Ovary (tissue), 9 donors: ENCODE data around the gene DOCK4. TPM values are rescaled to one million over a fixed set of nuclear protein-coding genes. Genes with fewer than 3 reads are reported as not detected.

ENCODE experiments used
- DNase-seq, 5 donors: peaks; one replicate each; pipeline ENCODE4 v3.0.0-alpha.2; 2019 to 2020
- H3K27ac ChIP-seq, 2 donors: fragments of 200-600 bp; one replicate each; pipeline versions ENCODE4 v1.5.1 to v1.8.0; 2019 to 2022
- H3K27me3 ChIP-seq: fragments of 200-600 bp; one replicate; pipeline ENCODE4 v1.8.0; 2022
- H3K36me3 ChIP-seq: fragments of 200-600 bp; sonication (generic); one replicate; pipeline ENCODE4 v1.5.1; 2019
- H3K4me1 ChIP-seq: one replicate; pipeline ENCODE4 v1.8.1; 2013; ENCODE audit warnings: mild to moderate bottlenecking, moderate library complexity; ENCODE audit not compliant: insufficient read depth
- H3K4me3 ChIP-seq: fragments of 200-600 bp; sonication (generic); one replicate; pipeline ENCODE4 v1.5.1; 2017
- H3K9me3 ChIP-seq, 2 donors: fragments of 200-600 bp in 1 of 2; sonication (generic) in 1 of 2; one replicate each; pipeline versions ENCODE4 v1.5.1 to v1.8.1; 2013 to 2019; ENCODE audit warnings: mild to moderate bottlenecking in 1 of 2, moderate library complexity in 1 of 2
- CTCF ChIP-seq, 3 donors: fragments of 450-650 bp in 2 of 3; fragments of 200-600 bp in 1 of 3; IDR thresholded peaks; one replicate each; pipeline versions ENCODE4 v1.5.1 to v1.8.0; 2016 to 2022; ENCODE audit warnings: antibody characterized with exemption in 3 of 3, mild to moderate bottlenecking in 1 of 3
- EP300 ChIP-seq: sonication (generic); formaldehyde crosslinking; IDR thresholded peaks from one replicate; pipeline ENCODE4 v1.6.1; 2017; ENCODE audit warnings: antibody characterized with exemption
- POLR2A ChIP-seq: fragments of 450-650 bp; IDR thresholded peaks from one replicate; pipeline ENCODE4 v1.6.1; 2017; ENCODE audit warnings: antibody characterized with exemption, mild to moderate bottlenecking, moderate library complexity
- WGBS, 3 donors: extraction: QIAGEN DNeasy Blood & Tissue Kit in 1 of 3; methylation state at CpG; one replicate each; pipeline versions ENCODE4 v1.1.5 to v1.1.7; 2013 to 2017; 5-methylcytosine and 5-hydroxymethylcytosine counted together
- intact Hi-C, 4 donors: fragments of 100-400 bp; cut with DNase I; formaldehyde crosslinking; loops; one replicate each; pipeline versions ENCODE4 v1.11.0 to v1.15.1; 2022 to 2023
- polyA plus RNA-seq, 2 donors: library from polyadenylated mRNA; stranded (reverse); fragments of 200-250 nt in 1 of 2; fragments of 350-450 nt in 1 of 2; fragmentation: Illumina TruSeq in 1 of 2; extraction: RNeasy Lipid Tissue Mini Kit (QIAGEN cat#74804) in 1 of 2; gene quantifications; one replicate each; pipeline ENCODE4 v1.2.3, GENCODE V29; 2013 to 2014
- total RNA-seq, 7 donors: library from RNA; depleted of rRNA in 2 of 7; stranded (reverse); fragments of >200 nt in 2 of 7; fragmentation: NEBNext Ultra II Directional in 3 of 7; extraction: Animal tissue kit (Norgen Biotek cat#: 25700) in 3 of 7; gene quantifications; one replicate each; pipeline versions ENCODE4 v1.1.0 to v1.2.4, GENCODE V29; 2016 to 2023
- donor health status: DM: no; HTN: no; CAD: no; lungs with moderate emphysema.
- donor health status: DM: no; HTN: no; CAD: no.
- donor health status: Bipolar disorder and iron deficiency.
- donor health status: DM: yes; HTN: yes; CAD: no.
- donor health status: DM: no; HTN: no; CAD: no.
- donor health status: DM: yes; HTN: yes; CAD: no.

The DOCK4 gene
- total and polyA plus RNA-seq, 9 donors: 9.5 to 39.7 (median 27.3) TPM

DNA sequence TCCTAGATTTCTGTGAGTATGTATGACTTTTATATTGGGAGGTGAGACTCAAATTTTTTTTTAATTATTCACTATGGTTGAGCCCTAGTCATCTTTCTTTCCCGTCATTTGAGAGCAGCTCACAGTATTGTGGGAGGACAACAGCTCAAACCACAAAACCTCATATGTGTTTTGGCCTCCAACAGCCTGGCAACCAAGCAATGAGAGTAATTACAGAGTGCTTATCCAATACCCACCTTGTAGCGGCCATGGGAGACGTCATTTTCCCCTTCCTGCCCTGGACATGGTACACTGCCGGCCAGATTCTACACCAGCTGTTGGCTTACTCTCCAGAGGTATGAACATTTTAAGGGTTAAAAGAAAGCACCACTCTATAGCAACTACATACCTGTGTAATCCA, 49.1 kb downstream of the DOCK4 start:
- no peak for DNase-seq
- Histone ChIP-seq H3K4me3 (no peak overlapping the region), H3K4me1 (peaks cover 6% of the 10 kb centered on the region), H3K9me3 (no peaks in the 10 kb centered on the region), H3K27me3 (no peaks in the 10 kb centered on the region), H3K36me3 (no peaks in the 10 kb centered on the region), H3K27ac (no peak overlapping the region)
- WGBS, 3 donors: 49 to 60% (median 56%) methylated on average over 4 of the region's 4 CpGs
- no peak for TF ChIP-seq CTCF (IDR thresholded peaks at IDR 0.05)
- no peak for TF ChIP-seq POLR2A
- TF ChIP-seq EP300: no peak
- intact Hi-C loops: no loop called here

- 97 to 100% (median 99%) methylated on average over 1 of the region's 1 CpG for WGBS, 3 donors
- no peak overlapping the region for H3K4me3 ChIP-seq
- no peaks in the 10 kb centered on the region for H3K27me3 ChIP-seq
- no peaks in the 10 kb centered on the region for H3K9me3 ChIP-seq
- H3K36me3 ChIP-seq: no peaks in the 10 kb centered on the region
- TF ChIP-seq CTCF (IDR thresholded peaks at IDR 0.05): no peak
- H3K27ac ChIP-seq: no peak overlapping the region
- peaks cover 4% of the 10 kb centered on the region for H3K4me1 ChIP-seq
- intact Hi-C loops: no loop called here
- DNase-seq: no peak
Observed at GRCh38 chr7:112156412-112156811, 49.8 kb downstream of the DOCK4 start.

DNA sequence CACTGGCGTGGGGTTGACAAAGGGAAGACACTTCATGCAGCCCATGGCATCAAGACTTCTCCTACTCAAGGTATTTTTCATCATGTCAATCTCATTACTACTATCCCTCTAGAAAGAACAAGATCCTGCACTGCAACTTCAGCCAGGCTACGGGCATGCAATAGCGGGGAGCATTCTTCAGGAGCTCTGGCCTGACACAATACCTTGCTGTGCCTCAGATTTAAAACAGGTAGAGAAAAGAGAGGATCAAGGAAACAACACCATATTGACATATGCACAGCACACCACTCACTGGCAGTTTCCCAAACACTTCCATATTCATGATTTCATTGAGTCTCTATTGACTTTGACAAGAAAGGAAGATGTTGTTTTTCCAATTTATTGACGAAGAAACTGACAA, 51.5 kb downstream of the DOCK4 start:
- no peaks in the 10 kb centered on the region for H3K9me3 ChIP-seq
- TF ChIP-seq CTCF (IDR thresholded peaks at IDR 0.05) (no peak), POLR2A (no peak), EP300 (no peak)
- H3K36me3 ChIP-seq: no peaks in the 10 kb centered on the region
- H3K27me3 ChIP-seq: no peaks in the 10 kb centered on the region
- no peak overlapping the region for H3K4me3 ChIP-seq
- intact Hi-C loops: no loop called here
- 70 to 73% (median 73%) methylated on average over 4 of the region's 4 CpGs for WGBS, 3 donors
- DNase-seq: no peak
- H3K27ac ChIP-seq: no peak overlapping the region
- H3K4me1 ChIP-seq: no peaks in the 10 kb centered on the region

DNA sequence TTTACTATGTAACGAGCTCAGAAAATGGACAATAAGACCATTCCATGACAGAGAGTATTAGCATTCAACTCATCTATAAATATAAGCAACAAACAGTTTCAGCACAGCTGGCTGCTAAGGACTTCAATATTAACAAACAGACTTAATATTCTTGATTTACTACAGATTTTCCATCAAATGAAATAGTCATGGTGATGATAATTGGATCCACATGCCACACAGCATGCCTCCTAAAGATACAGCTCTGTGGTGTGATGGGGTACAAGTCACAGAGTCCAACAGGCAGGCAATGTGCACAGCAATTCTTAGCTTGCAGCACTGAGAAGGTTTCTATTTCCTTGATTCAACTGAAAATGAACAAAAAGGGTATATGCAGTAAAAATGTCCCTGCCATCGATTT, 54.0 kb downstream of the DOCK4 start:
- Histone ChIP-seq H3K9me3 (no peaks in the 10 kb centered on the region), H3K36me3 (no peaks in the 10 kb centered on the region), H3K27ac (no peak overlapping the region), H3K4me3 (no peak overlapping the region), H3K27me3 (no peaks in the 10 kb centered on the region), H3K4me1 (peaks cover 4% of the 10 kb centered on the region)
- intact Hi-C loops: no loop called here
- 87 to 92% (median 90%) methylated on average over 2 of the region's 2 CpGs for WGBS, 3 donors
- no peak for DNase-seq
- TF ChIP-seq CTCF (IDR thresholded peaks at IDR 0.05): no peak
- TF ChIP-seq EP300: no peak
- no peak for TF ChIP-seq POLR2A
